Left lung (tissue), 10 donors: ENCODE data around the gene HTRA3. TPM values are rescaled to one million over a fixed set of nuclear protein-coding genes. Genes with fewer than 3 reads are reported as not detected.
A peak's percentile ranks its signal among the peaks of the same experiment; 100 is the strongest.

Experiments
- ATAC-seq: fragments of 200-7000 bp; cut with Tn5 transposase; one replicate; pipeline ENCODE4 v1.9.1; 2020; ENCODE audit warnings: moderate library complexity
- DNase-seq, 4 donors: peaks; one replicate each; pipeline ENCODE4 v3.0.0-alpha.2; 2013 to 2020
- H3K27ac ChIP-seq, 2 donors: fragments of 200-600 bp; sonication (generic) in 1 of 2; one replicate each; pipeline versions ENCODE4 v1.5.0 to v1.8.0; 2020 to 2021
- H3K27me3 ChIP-seq, 2 donors: fragments of 200-600 bp; sonication (generic) in 1 of 2; one replicate each; pipeline versions ENCODE4 v1.5.0 to v1.8.0; 2020 to 2021
- H3K36me3 ChIP-seq, 2 donors: fragments of 200-600 bp; sonication (generic) in 1 of 2; one replicate each; pipeline versions ENCODE4 v1.5.0 to v1.8.0; 2020 to 2021
- H3K4me1 ChIP-seq, 2 donors: fragments of 200-600 bp; one replicate each; pipeline ENCODE4 v1.8.0; 2021
- H3K4me3 ChIP-seq, 2 donors: fragments of 200-600 bp; sonication (generic) in 1 of 2; one replicate each; pipeline versions ENCODE4 v1.5.0 to v1.8.0; 2020 to 2021; ENCODE audit warnings: mild to moderate bottlenecking in 1 of 2
- H3K9me3 ChIP-seq, 2 donors: fragments of 200-600 bp; sonication (generic) in 1 of 2; one replicate each; pipeline versions ENCODE4 v1.5.0 to v1.8.0; 2020 to 2021
- CTCF ChIP-seq, 2 donors: fragments of 200-600 bp; sonication (generic) in 1 of 2; IDR thresholded peaks; one replicate each; pipeline versions ENCODE4 v1.5.0 to v1.8.0; 2021; ENCODE audit warnings: antibody characterized with exemption in 2 of 2
- intact Hi-C, 2 donors: fragments of 100-400 bp; cut with DNase I; formaldehyde crosslinking; loops; one replicate each; pipeline versions ENCODE4 v1.11.2 to v1.14.2; 2022
- polyA plus RNA-seq, 6 donors: library from polyadenylated mRNA; unstranded; fragments of 120-200 nt; gene quantifications; one replicate each; pipeline ENCODE4 v1.2.1, GENCODE V29; 2013; ENCODE audit not compliant: insufficient read length in 6 of 6
- total RNA-seq, 2 donors: library from RNA; stranded (reverse); fragmentation: NEBNext Ultra II Directional; extraction: Animal tissue kit (Norgen Biotek cat#: 25700); gene quantifications; one replicate each; pipeline ENCODE4 v1.2.1, GENCODE V29; 2021
- donor health status: DM: no; HTN: yes; CAD: no.
- donor health status: DM: no; HTN: no; CAD: no.

HTRA3 gene
- total and polyA plus RNA-seq, 8 donors: 9.7 to 18.3 (median 12.1) TPM

- peak in 2 of 4 donors; percentile 35 to 88 for DNase-seq
- Histone ChIP-seq H3K27me3 (peaks cover 0 to 24% of the 10 kb centered on the region in 2 donors), H3K4me1 (peaks cover 13 to 80% of the 10 kb centered on the region in 2 donors), H3K9me3 (no peaks in the 10 kb centered on the region), H3K4me3 (no peak overlapping the region), H3K36me3 (no peaks in the 10 kb centered on the region), H3K27ac (peak overlapping the region in 1 of 2 donors; percentile 69)
- no peak for TF ChIP-seq CTCF (IDR thresholded peaks at IDR 0.05)
- intact Hi-C loops: no loop called here
- ATAC-seq: no peak
These were observed 3.2 kb downstream of the HTRA3 start for GRCh38 chr4:8272472-8273428.

DNA sequence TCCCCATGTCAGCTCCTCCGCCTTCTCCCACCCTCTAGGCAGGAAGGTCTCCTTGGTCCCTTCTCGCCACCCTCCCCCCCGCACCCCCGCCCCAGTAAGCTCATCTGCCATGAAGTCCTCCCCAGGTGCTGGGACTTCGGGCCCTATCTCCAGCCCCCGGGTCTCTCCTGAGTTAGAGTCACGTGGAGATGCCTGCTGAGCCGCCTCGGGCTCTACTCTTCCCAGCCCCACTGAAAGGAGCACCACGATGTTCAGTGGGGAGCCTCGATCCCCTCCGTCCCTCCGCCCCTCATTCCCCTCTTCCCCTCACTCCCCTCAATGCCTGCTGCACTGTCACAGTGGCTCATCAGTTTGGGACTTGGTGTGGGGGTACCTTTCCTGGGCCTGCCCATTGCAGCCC is 3.9 kb downstream of the HTRA3 start:
- no peak for TF ChIP-seq CTCF (IDR thresholded peaks at IDR 0.05)
- Histone ChIP-seq H3K4me1 (peaks cover 14 to 87% of the 10 kb centered on the region in 2 donors), H3K27me3 (peaks cover 0 to 24% of the 10 kb centered on the region in 2 donors), H3K36me3 (no peaks in the 10 kb centered on the region), H3K27ac (peak overlapping the region in 1 of 2 donors; percentile 69), H3K4me3 (no peak overlapping the region), H3K9me3 (no peaks in the 10 kb centered on the region)
- DNase-seq (no peak), ATAC-seq (no peak)
- intact Hi-C loops: no loop called here

GRCh38 chr4:8274066-8274652 is 4.6 kb downstream of the HTRA3 start:
- DNase-seq (peak in 1 of 4 donors; percentile 58), ATAC-seq (no peak)
- no peak overlapping the region for H3K4me3 ChIP-seq
- H3K36me3 ChIP-seq: no peaks in the 10 kb centered on the region
- H3K4me1 ChIP-seq: peaks cover 16 to 91% of the 10 kb centered on the region in 2 donors
- no peak overlapping the region for H3K27ac ChIP-seq
- intact Hi-C loops: no loop called here
- TF ChIP-seq CTCF (IDR thresholded peaks at IDR 0.05): no peak
- H3K27me3 ChIP-seq: peaks cover 0 to 20% of the 10 kb centered on the region in 2 donors
- H3K9me3 ChIP-seq: no peaks in the 10 kb centered on the region

GRCh38 chr4:8274765-8275547 is 5.4 kb downstream of the HTRA3 start:
- no peak overlapping the region for H3K4me3 ChIP-seq
- no peaks in the 10 kb centered on the region for H3K9me3 ChIP-seq
- peak; percentile 43 for ATAC-seq
- TF ChIP-seq CTCF (IDR thresholded peaks at IDR 0.05): no peak
- intact Hi-C loops: no loop called here
- peaks cover 0 to 12% of the 10 kb centered on the region in 2 donors for H3K27me3 ChIP-seq
- DNase-seq: peak; percentile 73 to 97 (median 86)
- no peak overlapping the region for H3K27ac ChIP-seq
- no peaks in the 10 kb centered on the region for H3K36me3 ChIP-seq
- H3K4me1 ChIP-seq: peaks cover 16 to 90% of the 10 kb centered on the region in 2 donors
